GM10266 (cell line): ENCODE results near the gene C10orf53.

Experiments used
- DNase-seq: peaks from one replicate; pipeline ENCODE4 v3.0.0; 2012; ENCODE audit errors: extremely low spot score
- TF ChIP-seq, protein P1 (sequence below): IDR thresholded peaks from 2 replicates; pipeline ENCODE4 v1.5.1; 2012; ENCODE audit warnings: mild to moderate bottlenecking, low read depth; ENCODE audit not compliant: control insufficient read depth, insufficient read depth; ENCODE audit errors: missing control alignments

Gene C10orf53

DNA sequence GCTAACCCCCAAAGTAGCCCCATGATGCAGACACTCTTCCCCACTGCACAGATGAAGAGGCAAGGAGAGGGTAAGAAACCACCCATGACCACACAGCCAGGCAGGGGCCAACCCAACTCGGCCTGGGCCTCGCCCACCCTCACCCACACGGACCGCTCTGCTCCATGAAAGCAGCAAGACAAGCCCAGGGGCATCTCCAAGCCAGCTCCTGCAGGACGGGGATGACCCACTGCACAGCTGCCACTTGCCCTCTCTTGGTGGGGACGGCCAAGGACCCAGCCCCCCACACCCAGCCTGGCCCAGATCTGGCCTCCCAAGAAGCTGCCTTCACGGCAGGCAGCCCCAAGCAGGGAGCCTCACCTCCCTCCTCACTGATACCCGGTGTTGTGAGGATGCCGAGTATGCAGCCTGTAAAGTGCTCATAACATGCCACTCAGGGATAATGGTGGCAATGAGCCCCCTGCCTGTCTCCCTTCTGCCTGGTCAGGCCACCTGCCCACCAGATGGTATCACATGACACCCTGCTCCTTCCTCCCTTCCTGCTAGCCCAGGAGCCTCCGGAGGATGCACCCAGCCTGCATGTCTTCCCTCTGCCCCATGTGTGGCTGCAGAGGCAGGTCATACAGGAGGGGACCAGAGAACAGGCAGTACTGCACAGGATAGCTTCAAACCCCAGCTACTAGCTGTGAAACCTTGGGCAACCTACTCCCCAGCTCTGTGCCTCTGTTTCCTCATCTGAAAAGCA, 59.3 kb downstream of the C10orf53 start:
- no peak for DNase-seq

GRCh38 chr10:49739426-49739825, 60.0 kb downstream of the C10orf53 start:
- TF ChIP-seq, protein P1, sequence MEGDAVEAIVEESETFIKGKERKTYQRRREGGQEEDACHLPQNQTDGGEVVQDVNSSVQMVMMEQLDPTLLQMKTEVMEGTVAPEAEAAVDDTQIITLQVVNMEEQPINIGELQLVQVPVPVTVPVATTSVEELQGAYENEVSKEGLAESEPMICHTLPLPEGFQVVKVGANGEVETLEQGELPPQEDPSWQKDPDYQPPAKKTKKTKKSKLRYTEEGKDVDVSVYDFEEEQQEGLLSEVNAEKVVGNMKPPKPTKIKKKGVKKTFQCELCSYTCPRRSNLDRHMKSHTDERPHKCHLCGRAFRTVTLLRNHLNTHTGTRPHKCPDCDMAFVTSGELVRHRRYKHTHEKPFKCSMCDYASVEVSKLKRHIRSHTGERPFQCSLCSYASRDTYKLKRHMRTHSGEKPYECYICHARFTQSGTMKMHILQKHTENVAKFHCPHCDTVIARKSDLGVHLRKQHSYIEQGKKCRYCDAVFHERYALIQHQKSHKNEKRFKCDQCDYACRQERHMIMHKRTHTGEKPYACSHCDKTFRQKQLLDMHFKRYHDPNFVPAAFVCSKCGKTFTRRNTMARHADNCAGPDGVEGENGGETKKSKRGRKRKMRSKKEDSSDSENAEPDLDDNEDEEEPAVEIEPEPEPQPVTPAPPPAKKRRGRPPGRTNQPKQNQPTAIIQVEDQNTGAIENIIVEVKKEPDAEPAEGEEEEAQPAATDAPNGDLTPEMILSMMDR = no peak
- no peak for DNase-seq

More for the DNA sequence above, 59.3 kb downstream of the C10orf53 start:
- TF ChIP-seq, protein P1 = no peak

- TF ChIP-seq, protein P1 = no peak
- DNase-seq = no peak
These were observed 61.1 kb downstream of the C10orf53 start for GRCh38 chr10:49740346-49741107.

DNA sequence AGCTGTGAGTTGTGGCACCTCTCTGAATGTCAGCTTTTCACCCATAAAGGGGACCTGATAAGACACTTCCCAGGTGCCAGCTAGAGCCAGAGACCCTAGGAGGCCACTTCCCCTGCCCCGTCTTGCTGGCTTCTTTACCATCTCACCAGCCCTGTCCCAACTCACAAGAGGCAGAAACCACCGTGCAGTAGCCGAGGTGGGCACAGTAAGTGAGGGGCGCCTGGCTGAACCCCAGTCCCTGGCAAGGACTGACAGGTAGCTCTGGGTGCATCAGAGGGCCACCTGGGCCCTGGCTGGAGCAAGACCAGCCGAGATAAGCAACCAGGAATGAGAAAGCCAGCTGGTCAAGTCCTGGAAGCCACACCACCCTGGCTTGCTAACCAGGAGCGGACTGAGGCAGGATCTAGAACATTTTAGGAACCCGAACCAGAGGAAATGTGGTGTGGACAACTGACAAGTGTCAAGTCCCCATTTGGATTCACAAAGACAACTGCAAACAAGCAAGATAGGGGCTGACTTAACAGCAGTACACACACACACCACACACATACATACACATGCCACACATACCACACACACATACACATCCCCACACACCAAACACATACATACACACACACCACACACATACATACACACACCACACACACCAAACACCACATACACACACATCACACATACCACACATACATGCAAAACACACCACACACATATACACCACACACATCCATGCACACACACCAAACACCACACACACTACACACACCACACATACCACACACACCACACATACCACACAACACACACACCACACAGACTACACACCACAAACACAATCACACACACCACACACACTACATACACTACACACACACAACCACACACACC, 61.9 kb downstream of the C10orf53 start:
- TF ChIP-seq, protein P1 = no peak
- no peak for DNase-seq

DNA sequence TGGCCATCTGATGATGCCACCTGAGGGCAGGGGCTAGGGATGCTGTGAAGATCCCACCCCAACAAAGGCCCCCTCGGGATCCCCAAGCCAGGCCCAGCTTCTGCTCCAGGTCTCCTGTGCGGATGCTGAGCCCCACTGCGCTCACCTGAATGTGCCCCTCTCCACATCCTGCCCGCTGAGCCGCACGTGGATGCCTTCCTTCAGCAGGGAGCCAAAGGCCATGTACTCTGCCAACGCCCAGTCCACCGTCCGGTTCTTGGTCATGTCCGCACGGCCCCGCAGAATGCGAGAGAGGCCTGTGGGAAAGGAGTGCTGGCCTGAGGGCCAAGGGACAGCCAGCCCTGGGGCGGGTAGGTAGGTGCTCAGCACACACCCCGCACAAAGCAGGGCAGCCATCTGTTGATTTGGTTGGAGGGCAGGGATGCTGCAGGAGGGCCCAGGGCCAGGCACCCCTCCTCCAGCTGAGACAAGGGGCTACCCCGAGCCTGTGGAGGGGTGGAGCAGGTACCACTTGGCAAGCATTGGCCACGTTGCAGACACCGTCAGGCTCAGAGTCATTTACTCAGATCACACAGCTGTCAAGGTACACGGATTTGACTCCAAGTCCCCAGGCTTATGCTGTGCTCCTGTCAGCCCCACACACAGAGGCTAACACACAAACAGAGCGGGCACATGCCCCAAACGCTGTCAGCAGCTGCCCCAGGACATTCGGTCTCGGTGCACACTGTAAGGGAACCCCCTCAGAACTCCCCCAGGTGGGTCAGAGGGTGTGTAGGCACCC, 63.4 kb downstream of the C10orf53 start:
- TF ChIP-seq, protein P1 = no peak
- DNase-seq = no peak

- no peak for DNase-seq
- TF ChIP-seq, protein P1 = no peak
These were observed 64.1 kb downstream of the C10orf53 start for GRCh38 chr10:49743464-49744075.
